Kidney (tissue), 14 donors: ENCODE data around the gene ZSCAN12. TPM values are rescaled to one million over a fixed set of nuclear protein-coding genes. Genes with fewer than 3 reads are reported as not detected.

Experiments
- DNase-seq, 5 donors: peaks; one replicate each; pipeline ENCODE4 v3.0.0-alpha.2; 2013 to 2020
- FAIRE-seq: peaks from 2 replicates; lab custom pipeline; 2012; peaks lifted over from hg19 to GRCh38; lab: Jason Lieb, UNC
- H3K27ac ChIP-seq, 2 donors: one replicate each; pipeline ENCODE4 v1.7.0; 2013; ENCODE audit warnings: low read depth in 2 of 2, low read length in 2 of 2, inconsistent platforms in 1 of 2
- H3K27me3 ChIP-seq: one replicate; pipeline ENCODE4 v1.7.1; 2013; ENCODE audit warnings: low read length, inconsistent platforms; ENCODE audit not compliant: control insufficient read depth, insufficient read depth
- H3K36me3 ChIP-seq, 3 donors: one replicate each; pipeline versions ENCODE4 v1.7.0 to v1.7.1; 2013; ENCODE audit warnings: low read length in 3 of 3, control low read depth in 1 of 3, inconsistent platforms in 1 of 3; ENCODE audit not compliant: insufficient read depth in 3 of 3, control insufficient read depth in 2 of 3
- H3K4me1 ChIP-seq, 3 donors: one replicate each; pipeline versions ENCODE4 v1.7.0 to v1.7.1; 2013; ENCODE audit warnings: low read length in 3 of 3, inconsistent platforms in 1 of 3, low read depth in 1 of 3; ENCODE audit not compliant: control insufficient read depth in 2 of 3, insufficient read depth in 2 of 3
- H3K4me3 ChIP-seq, 3 donors: one replicate each; pipeline versions ENCODE4 v1.7.0 to v1.8.1; 2013; ENCODE audit warnings: low read length in 3 of 3, control low read depth in 1 of 3, inconsistent platforms in 1 of 3
- H3K9ac ChIP-seq, 3 donors: one replicate each; pipeline versions ENCODE4 v1.7.0 to v1.7.1; 2013; ENCODE audit warnings: low read length in 3 of 3, control low read depth in 1 of 3, inconsistent platforms in 1 of 3
- H3K9me3 ChIP-seq, 3 donors: one replicate each; pipeline versions ENCODE4 v1.7.0 to v1.7.1; 2013; ENCODE audit warnings: low read length in 3 of 3, control low read depth in 1 of 3, inconsistent platforms in 1 of 3; ENCODE audit not compliant: control insufficient read depth in 2 of 3, insufficient read depth in 1 of 3
- intact Hi-C: fragments of 100-400 bp; cut with DNase I; formaldehyde crosslinking; loops from one replicate; pipeline ENCODE4 v1.11.1; 2022
- polyA plus RNA-seq: library from polyadenylated mRNA; stranded (reverse); fragments of 350-450 nt; fragmentation: Illumina TruSeq; extraction: RNeasy Lipid Tissue Mini Kit (QIAGEN cat#74804); gene quantifications from one replicate; pipeline ENCODE4 v1.2.3, GENCODE V29; 2014; ENCODE audit warnings: low read depth, low replicate concordance; ENCODE audit not compliant: insufficient read depth
- total RNA-seq: library from RNA; stranded (reverse); fragmentation: NEBNext Ultra II Directional; extraction: Animal tissue kit (Norgen Biotek cat#: 25700); gene quantifications from one replicate; pipeline ENCODE4 v1.2.1, GENCODE V29; 2021
- TF ChIP-seq, protein P1 (sequence below): IDR thresholded peaks from 3 replicates; pipeline ENCODE4 v1.5.1; 2012; ENCODE audit warnings: mild to moderate bottlenecking, moderate library complexity, borderline replicate concordance; ENCODE audit not compliant: insufficient read depth; ENCODE audit errors: extremely low read depth
- donor health status: control.
- donor health status: control.
- donor health status: control.
- donor health status: control.
- donor health status: control.
- donor health status: DM: yes; HTN: yes; CAD: no.
- donor health status: Normal renal cell carcinoma (clear cell type).

Gene ZSCAN12
- total and polyA plus RNA-seq, 2 donors from 2014 or later, result 1.3 to 7.9 TPM

GRCh38 chr6:28424163-28424562, 24.6 kb upstream of the ZSCAN12 start:
- DNase-seq (no peak), FAIRE-seq (no peak)
- Histone ChIP-seq H3K27ac (no peak overlapping the region), H3K4me3 (no peak overlapping the region), H3K4me1 (no peaks in the 10 kb centered on the region), H3K9me3 (no peaks in the 10 kb centered on the region), H3K9ac (no peak overlapping the region), H3K36me3 (no peaks in the 10 kb centered on the region), H3K27me3 (no peaks in the 10 kb centered on the region)
- intact Hi-C loops, result no loop called here
- TF ChIP-seq, protein P1, sequence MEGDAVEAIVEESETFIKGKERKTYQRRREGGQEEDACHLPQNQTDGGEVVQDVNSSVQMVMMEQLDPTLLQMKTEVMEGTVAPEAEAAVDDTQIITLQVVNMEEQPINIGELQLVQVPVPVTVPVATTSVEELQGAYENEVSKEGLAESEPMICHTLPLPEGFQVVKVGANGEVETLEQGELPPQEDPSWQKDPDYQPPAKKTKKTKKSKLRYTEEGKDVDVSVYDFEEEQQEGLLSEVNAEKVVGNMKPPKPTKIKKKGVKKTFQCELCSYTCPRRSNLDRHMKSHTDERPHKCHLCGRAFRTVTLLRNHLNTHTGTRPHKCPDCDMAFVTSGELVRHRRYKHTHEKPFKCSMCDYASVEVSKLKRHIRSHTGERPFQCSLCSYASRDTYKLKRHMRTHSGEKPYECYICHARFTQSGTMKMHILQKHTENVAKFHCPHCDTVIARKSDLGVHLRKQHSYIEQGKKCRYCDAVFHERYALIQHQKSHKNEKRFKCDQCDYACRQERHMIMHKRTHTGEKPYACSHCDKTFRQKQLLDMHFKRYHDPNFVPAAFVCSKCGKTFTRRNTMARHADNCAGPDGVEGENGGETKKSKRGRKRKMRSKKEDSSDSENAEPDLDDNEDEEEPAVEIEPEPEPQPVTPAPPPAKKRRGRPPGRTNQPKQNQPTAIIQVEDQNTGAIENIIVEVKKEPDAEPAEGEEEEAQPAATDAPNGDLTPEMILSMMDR, result no peak

DNA sequence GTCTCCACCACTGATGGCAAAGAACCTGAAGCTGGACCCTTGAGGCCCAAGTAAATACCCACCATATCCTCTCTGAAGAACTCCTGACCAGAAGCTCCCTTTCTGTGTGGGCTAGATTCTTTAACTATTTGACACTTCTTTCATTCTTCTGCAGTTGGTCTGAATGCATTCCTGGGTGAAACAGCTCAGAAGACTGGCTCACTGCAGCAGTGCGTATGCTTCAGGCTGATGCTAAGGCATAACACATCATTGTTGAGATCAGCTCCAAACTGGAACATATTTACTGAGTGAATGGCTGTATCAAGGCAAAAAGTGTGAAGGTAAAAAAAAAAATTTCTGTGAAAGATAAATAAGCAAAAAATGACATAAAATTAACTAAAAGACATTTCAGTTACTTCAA, 24.0 kb upstream of the ZSCAN12 start:
- H3K4me3 ChIP-seq, result no peak overlapping the region
- no peaks in the 10 kb centered on the region for H3K36me3 ChIP-seq
- no peaks in the 10 kb centered on the region for H3K27me3 ChIP-seq
- TF ChIP-seq, protein P1, result no peak
- no peaks in the 10 kb centered on the region for H3K4me1 ChIP-seq
- intact Hi-C loops, result no loop called here
- no peak overlapping the region for H3K27ac ChIP-seq
- H3K9ac ChIP-seq, result no peak overlapping the region
- no peak for FAIRE-seq
- no peaks in the 10 kb centered on the region for H3K9me3 ChIP-seq
- DNase-seq, result no peak

DNA sequence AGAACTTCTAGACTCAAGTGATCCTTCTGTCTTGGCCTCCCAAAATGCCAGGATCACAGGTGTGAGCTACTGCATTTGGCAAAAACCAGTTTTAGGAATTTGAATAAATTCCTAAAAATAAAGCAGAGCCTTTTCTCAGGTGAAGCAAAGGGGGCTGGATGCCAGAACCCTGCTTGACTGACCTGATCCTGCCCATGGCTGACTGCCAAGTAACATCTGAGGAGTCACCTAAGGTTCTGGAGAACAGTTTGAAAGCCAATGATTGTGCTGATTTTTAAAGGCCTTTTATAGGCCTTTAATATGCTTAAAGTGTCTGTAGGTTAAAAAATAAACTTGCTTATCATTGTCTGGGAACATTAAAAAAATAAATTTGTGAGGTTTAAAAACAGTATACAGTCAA, 14.1 kb upstream of the ZSCAN12 start:
- TF ChIP-seq, protein P1, result no peak
- no peaks in the 10 kb centered on the region for H3K9me3 ChIP-seq
- H3K27ac ChIP-seq, result no peak overlapping the region
- no peak overlapping the region for H3K4me3 ChIP-seq
- H3K36me3 ChIP-seq, result no peaks in the 10 kb centered on the region
- no peak for FAIRE-seq
- intact Hi-C loops, result no loop called here
- H3K9ac ChIP-seq, result no peak overlapping the region
- H3K4me1 ChIP-seq, result no peaks in the 10 kb centered on the region
- DNase-seq, result no peak
- no peaks in the 10 kb centered on the region for H3K27me3 ChIP-seq

DNA sequence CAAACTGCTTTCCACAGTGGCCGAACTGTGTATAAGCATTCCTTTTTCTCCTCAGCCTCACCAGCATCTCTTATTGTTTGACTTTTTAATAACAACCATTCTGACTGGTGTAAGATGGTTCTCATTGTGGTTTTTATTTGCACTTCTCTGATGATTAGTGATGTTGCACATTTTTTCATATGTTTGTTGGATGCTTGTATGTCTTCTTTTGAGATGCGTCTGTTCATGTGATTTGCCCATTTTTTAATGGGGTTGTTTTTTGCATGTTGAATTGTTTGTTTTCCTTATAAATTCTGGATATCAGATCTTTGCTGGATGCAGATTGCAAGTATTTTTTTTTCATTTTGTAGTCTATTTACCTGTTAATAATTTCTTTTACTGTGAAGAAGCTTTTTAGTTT, 11.2 kb upstream of the ZSCAN12 start:
- Histone ChIP-seq H3K9me3 (peaks cover 0 to 2% (median 0%) of the 10 kb centered on the region in 3 donors), H3K36me3 (no peaks in the 10 kb centered on the region), H3K9ac (no peak overlapping the region), H3K4me1 (no peaks in the 10 kb centered on the region), H3K4me3 (no peak overlapping the region), H3K27ac (no peak overlapping the region), H3K27me3 (no peaks in the 10 kb centered on the region)
- no peak for DNase-seq
- intact Hi-C loops, result no loop called here
- TF ChIP-seq, protein P1, result no peak
- no peak for FAIRE-seq
